Nephron progenitor cell (in vitro differentiated cells): Measurements from ENCODE around the gene PREX1.

ENCODE experiments used
- DNase-seq: peaks from one replicate; pipeline ENCODE4 v3.0.0; 2021
- H3K27ac Mint-ChIP-seq: 2 replicates; pipeline ENCODE4 v1.8.0; 2021; ENCODE audit warnings: mild to moderate bottlenecking, moderate library complexity, mixed read lengths
- H3K27me3 Mint-ChIP-seq: 2 replicates; pipeline ENCODE4 v1.8.0; 2021; ENCODE audit warnings: mild to moderate bottlenecking, low read depth, mixed read lengths; ENCODE audit not compliant: poor library complexity
- H3K36me3 Mint-ChIP-seq: 2 replicates; pipeline ENCODE4 v1.8.0; 2021; ENCODE audit warnings: low read depth, mixed read lengths
- H3K4me1 Mint-ChIP-seq: 2 replicates; pipeline ENCODE4 v1.8.0; 2021; ENCODE audit warnings: mixed read lengths
- H3K4me3 Mint-ChIP-seq: 2 replicates; pipeline ENCODE4 v1.8.0; 2021; ENCODE audit warnings: mild to moderate bottlenecking, moderate library complexity, mixed read lengths
- H3K9me3 Mint-ChIP-seq: 2 replicates; pipeline ENCODE4 v1.8.0; 2021; ENCODE audit warnings: mild to moderate bottlenecking, moderate library complexity, mixed read lengths
- TF ChIP-seq, protein P1 (sequence below): fragments of 200-600 bp; sonication (generic); IDR thresholded peaks from 2 replicates; pipeline ENCODE4 v1.5.0; 2021; ENCODE audit warnings: antibody characterized with exemption

Gene PREX1

DNA sequence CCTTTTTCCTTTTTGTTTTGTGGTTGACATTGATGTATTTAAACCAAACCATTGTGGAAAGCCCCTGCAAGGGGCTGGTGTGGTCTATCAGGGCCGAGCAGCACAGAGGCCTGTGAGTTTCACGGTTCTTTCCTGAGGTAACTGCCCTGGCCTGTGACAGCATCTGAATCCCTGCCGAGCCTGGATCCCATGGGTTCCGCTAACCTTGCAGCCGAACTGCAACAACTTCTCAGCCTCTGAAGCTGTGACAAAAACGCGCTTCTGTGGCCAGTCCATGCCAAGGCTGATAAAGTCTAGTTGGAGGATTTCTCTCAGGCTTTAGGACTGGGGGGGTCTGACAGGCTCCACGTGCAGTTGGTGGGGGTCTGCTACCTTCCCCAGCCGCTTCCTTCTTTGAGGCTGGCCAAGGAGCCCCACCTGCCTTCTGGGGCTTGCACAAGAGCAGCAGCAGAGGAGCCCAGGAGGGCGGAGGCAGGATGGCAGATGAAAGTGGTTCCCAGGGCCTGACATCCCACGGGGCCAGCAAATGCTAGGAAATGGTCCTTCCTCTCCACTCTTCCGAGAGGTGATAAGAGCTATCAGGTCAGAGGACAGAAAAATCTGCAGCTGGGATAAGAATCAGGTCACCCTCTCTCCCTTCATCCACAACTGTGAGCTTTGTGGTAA, 150.9 kb downstream of the PREX1 start:
- Mint-ChIP-seq H3K36me3 (peaks cover 23% of the 10 kb centered on the region), H3K4me3 (no peak overlapping the region), H3K9me3 (no peaks in the 10 kb centered on the region), H3K27ac (no peak overlapping the region), H3K4me1 (peaks cover 9% of the 10 kb centered on the region), H3K27me3 (no peaks in the 10 kb centered on the region)
- no peak for DNase-seq
- TF ChIP-seq, protein P1, sequence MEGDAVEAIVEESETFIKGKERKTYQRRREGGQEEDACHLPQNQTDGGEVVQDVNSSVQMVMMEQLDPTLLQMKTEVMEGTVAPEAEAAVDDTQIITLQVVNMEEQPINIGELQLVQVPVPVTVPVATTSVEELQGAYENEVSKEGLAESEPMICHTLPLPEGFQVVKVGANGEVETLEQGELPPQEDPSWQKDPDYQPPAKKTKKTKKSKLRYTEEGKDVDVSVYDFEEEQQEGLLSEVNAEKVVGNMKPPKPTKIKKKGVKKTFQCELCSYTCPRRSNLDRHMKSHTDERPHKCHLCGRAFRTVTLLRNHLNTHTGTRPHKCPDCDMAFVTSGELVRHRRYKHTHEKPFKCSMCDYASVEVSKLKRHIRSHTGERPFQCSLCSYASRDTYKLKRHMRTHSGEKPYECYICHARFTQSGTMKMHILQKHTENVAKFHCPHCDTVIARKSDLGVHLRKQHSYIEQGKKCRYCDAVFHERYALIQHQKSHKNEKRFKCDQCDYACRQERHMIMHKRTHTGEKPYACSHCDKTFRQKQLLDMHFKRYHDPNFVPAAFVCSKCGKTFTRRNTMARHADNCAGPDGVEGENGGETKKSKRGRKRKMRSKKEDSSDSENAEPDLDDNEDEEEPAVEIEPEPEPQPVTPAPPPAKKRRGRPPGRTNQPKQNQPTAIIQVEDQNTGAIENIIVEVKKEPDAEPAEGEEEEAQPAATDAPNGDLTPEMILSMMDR, result no peak

DNA sequence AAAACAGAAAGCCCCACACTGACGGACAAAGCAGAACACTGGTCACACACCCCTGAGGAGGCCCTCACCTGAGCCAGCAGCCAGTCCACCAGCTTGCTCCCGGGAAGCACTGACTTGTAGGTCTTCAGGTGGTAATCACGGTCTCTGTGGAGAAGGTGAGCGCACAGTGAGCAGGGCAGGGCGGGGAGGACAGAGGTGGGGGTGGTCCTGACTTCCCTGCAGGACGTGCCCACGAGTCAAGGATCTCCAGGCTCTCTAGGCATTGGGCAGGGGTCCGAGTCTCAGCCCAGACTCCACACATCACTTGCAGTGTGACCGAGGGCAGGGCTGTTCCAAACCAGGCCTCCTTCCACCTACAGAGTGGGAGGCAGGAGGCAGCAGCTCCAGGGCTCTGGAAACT, 151.7 kb downstream of the PREX1 start:
- Mint-ChIP-seq H3K9me3 (no peaks in the 10 kb centered on the region), H3K36me3 (peaks cover 31% of the 10 kb centered on the region), H3K27ac (no peak overlapping the region), H3K4me1 (peaks cover 9% of the 10 kb centered on the region), H3K27me3 (no peaks in the 10 kb centered on the region), H3K4me3 (no peak overlapping the region)
- TF ChIP-seq, protein P1, result no peak
- DNase-seq, result no peak

DNA sequence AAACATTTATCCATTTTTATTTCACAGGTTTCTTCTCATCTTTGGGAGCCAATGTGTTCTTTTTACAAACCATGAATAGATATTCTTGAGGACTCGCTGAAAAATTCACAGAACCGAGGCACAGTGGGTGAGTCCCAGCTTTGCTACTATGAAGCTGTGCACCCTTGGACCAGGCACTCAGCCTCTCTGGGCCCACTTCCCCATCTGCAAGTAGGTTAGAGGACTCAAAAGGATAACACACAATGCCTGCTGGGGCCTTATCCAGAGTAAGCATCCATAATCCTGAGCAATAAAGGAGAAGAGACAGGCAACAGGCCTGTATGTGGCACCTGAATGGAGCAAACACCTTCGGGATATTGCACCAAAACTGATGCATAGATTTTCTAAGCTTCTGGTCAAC, 153.3 kb downstream of the PREX1 start:
- Mint-ChIP-seq H3K27me3 (no peaks in the 10 kb centered on the region), H3K9me3 (no peaks in the 10 kb centered on the region), H3K4me3 (no peak overlapping the region), H3K36me3 (peaks cover 32% of the 10 kb centered on the region), H3K4me1 (peaks cover 9% of the 10 kb centered on the region), H3K27ac (no peak overlapping the region)
- no peak for DNase-seq
- TF ChIP-seq, protein P1, result no peak

DNA sequence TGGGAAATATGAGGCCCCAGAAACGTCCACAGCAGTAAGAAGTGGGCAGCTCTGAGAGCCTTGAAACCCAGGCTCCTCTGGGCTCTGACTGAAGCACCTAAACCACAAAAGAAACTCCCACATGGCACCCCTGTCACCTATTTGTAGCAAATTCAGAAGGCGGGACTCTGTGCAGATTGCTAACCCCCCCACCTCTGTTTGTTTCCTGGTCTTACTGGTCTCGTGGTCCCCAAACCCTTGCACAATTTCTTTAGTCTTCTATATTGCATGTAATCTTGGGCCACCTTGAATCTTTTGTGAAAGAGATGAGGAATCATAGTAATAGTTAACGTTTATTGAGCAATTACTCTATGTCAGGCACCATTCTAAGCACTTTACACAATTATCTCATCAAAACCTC, 154.3 kb downstream of the PREX1 start:
- H3K4me3 Mint-ChIP-seq, result no peak overlapping the region
- H3K4me1 Mint-ChIP-seq, result peaks cover 6% of the 10 kb centered on the region
- peaks cover 26% of the 10 kb centered on the region for H3K36me3 Mint-ChIP-seq
- no peaks in the 10 kb centered on the region for H3K27me3 Mint-ChIP-seq
- no peaks in the 10 kb centered on the region for H3K9me3 Mint-ChIP-seq
- TF ChIP-seq, protein P1, result no peak
- peak overlapping the region; percentile 46 for H3K27ac Mint-ChIP-seq
- DNase-seq, result no peak

DNA sequence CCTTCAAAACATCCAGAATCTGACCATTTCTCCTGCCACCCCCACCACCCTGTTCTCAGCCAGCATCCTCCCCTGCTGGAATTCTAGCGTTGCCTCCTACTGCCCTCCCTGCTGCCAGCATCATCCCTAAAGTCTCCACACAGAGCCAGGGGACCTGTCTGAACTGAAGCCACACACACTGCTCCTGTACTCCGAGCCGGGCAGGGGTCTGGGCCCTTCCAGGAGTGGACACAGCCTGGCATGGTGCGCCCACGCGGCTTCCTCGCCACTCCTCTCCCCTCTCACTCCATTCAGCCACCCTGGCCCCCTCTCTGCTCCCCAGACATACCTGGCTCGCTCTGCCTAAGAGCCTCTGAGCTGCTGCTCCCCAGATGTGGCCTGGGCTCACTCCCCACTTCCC, 155.5 kb downstream of the PREX1 start:
- TF ChIP-seq, protein P1, result no peak
- H3K36me3 Mint-ChIP-seq, result peaks cover 27% of the 10 kb centered on the region
- H3K27ac Mint-ChIP-seq, result no peak overlapping the region
- H3K27me3 Mint-ChIP-seq, result no peaks in the 10 kb centered on the region
- DNase-seq, result no peak
- no peak overlapping the region for H3K4me3 Mint-ChIP-seq
- peaks cover 11% of the 10 kb centered on the region for H3K4me1 Mint-ChIP-seq
- H3K9me3 Mint-ChIP-seq, result no peaks in the 10 kb centered on the region

DNA sequence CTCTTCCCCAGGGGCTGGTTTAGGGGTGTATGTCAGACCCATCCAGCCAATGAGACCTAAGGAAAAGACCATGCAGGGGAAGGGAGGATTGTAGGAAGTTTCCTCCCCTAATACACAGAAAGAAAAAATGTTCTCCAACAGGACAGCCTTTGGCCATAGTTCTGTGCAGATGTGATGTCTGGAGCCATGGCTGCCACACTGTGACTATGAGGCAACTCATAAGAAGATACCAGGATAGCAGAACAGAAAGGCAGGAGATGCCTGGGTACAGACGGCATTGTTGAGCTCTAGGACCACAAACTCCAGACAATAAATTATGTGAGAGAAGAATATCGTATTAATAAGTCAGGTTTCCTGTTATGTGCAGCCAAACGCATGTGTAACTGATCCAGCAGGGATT, 156.7 kb downstream of the PREX1 start:
- Mint-ChIP-seq H3K4me3 (no peak overlapping the region), H3K27me3 (no peaks in the 10 kb centered on the region), H3K4me1 (peaks cover 11% of the 10 kb centered on the region), H3K27ac (no peak overlapping the region), H3K9me3 (peaks cover 4% of the 10 kb centered on the region), H3K36me3 (peaks cover 35% of the 10 kb centered on the region)
- DNase-seq, result no peak
- TF ChIP-seq, protein P1, result no peak
